Posterior cingulate gyrus (tissue), 11 donors: ENCODE data around the gene PFKL.

Experiments used
- DNase-seq, 10 donors: peaks; one replicate each; pipeline versions ENCODE4 v3.0.0 to v3.0.0-alpha.2; 2020 to 2021; ENCODE audit warnings: mixed read lengths in 3 of 10
- intact Hi-C: fragments of 100-400 bp; cut with DNase I; formaldehyde crosslinking; loops from one replicate; pipeline ENCODE4 v1.15.1; 2023

The PFKL gene

DNA sequence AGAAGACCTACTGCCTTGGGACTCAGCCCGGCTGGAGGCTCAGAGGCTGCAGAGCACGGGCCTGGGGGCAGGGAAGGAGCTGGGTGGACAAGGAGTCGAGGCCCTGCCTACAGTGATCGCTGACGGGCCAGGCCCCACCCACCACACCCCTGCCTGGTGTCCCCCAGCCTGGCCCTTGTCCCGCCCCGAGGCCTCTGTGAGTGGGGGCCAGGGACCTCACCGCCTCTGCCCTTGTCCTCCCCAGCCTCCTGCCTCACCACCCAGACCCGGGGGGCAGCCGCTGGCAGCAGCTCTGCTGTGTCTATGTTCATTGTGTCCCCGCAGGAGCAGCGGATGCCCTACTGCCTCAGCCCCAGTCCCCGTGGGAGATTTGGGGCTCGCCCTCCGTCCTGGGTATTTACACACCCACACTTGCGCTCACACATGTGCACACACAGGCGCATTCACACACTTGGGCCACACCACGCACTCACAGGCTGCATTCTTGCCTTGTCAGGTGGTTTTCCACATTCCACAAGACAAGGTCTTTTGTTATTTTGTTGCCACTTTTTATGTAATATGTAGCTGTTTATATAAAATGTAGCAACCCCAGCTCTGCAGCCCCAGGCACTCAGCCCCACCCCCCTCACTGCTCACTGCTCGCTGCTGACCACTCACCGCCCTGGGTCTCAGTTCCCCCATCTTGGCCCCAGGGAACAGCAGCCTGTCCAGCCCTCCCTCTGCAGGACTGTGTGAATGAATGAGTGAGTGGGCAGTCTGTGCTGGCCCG, 7.3 kb downstream of the PFKL start:
- DNase-seq, result no peak
- intact Hi-C loops, result no loop called here

DNA sequence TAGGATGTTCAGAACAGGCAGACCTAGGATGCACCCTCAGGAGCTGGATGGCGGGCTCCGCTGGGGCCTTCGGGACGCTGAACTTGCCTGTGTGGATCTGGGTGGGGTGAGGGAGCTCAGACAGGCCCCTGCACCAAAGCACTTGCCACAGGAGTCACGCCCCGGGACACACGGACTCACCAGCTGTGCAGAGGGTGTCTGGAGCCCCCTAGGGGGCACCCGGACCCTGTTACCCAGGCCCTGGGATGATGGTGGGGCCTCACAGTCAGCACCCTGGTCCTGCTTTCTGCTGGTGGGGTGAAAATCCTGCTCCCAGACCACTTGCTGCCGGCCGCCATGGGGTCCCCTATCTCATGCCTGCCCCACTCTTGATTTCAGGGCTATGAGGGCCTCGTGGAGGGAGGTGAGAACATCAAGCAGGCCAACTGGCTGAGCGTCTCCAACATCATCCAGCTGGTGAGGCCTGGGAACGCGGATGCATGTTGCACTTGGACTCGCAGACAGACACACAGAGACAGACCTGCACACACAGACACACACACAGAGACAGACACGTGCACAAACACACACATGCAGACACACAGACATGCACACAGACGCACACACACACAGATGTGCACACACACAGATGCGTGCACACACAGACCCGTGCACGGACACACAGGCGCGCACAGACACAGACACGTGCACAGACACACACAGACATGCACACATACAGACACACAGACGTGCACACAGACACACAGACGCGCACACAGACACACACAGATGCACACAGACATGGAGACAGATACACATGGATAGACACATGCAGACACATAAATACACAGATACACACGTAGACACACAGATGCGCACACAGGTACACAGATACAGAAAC, 11.0 kb downstream of the PFKL start:
- intact Hi-C loops, result no loop called here
- no peak for DNase-seq

DNA sequence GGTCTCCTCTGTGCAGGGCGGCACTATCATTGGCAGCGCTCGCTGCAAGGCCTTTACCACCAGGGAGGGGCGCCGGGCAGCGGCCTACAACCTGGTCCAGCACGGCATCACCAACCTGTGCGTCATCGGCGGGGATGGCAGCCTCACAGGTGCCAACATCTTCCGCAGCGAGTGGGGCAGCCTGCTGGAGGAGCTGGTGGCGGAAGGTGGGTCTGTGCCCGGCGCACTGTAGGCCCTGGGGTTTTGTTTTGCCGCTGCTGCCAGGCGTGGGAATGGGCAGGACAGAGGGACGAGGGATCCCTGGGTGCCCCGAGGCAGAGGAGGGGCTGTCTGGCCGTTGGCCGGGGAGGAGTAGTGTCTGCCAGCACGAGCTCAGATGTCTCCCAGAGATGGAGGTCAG, 12.2 kb downstream of the PFKL start:
- intact Hi-C loops, result no loop called here
- DNase-seq, result no peak

DNA sequence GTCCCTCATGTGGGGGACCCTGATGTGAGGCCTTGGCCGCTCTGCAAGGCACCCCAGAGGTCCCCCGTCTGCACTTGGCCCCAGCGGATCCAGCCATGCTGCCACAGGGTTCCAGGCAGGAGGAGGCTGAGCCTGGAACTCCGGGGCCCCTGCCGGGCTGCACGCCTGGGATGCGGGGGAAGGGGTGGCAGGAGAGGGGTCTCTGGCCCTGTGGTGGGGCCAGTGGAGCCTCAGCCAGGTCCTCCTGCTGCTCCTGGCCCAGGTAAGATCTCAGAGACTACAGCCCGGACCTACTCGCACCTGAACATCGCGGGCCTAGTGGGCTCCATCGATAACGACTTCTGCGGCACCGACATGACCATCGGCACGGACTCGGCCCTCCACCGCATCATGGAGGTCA, 12.9 kb downstream of the PFKL start:
- DNase-seq, result no peak
- intact Hi-C loops, result no loop called here

DNA sequence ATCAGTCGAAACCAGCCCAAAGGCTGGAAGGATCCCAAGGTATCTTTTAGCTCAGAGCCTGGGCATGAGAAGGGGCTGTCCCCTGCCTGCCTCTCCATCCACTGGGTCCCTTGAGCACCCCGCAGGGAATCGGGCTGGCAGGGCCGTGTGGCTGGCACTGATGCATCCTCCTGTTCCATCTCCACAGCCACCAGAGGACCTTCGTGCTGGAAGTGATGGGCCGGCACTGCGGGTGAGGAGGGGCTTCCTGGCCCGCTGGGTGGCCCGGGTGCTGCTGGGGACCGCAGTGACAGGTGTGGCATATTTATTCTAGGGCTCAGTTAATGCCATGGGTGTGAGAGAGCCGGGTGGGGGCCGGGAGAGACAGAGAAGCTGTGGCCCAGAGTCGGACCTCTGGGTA, 13.6 kb downstream of the PFKL start:
- DNase-seq, result no peak
- intact Hi-C loops, result no loop called here

DNA sequence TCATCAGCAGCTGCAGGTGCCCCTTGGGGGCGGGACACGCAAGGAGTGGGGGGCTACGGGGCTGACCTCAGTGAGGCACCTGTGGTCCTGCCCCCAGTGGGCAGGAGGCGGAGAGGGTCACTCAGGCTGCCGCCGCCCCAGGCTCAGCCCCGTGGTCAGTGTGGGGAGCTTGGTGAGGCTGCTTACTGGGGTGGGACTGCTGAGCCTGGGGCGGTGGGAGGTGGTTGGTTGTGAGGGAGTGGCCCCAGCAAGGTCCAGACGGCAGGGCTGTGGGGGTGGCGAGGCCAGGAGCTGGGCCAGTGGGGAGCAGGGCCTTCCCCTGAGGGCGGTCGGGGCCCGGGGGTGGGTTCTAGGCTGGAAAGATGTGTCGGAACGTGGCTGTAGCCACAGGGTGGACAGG, 14.3 kb downstream of the PFKL start:
- intact Hi-C loops, result no loop called here
- DNase-seq, result no peak

DNA sequence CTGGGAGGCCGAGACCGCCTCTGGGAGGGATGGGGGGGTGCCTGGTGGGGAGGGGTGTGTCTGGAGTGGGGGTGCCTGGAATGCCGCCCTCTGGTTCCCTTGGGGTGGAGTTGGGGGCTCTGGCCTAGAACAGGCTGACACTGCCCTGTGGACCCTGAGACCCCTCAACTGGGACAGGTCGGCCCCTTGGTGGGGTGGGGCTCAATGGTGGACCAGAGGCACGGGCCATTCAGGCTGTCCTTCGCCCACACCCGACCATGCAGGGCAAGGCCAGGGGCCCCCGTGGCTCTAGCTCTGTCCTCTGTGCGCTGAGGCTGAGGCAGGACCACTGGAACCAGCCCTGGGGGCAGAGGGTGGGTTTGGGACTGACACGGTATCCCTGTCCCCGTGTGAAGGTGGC, 14.7 kb downstream of the PFKL start:
- DNase-seq, result no peak
- intact Hi-C loops, result no loop called here

DNA sequence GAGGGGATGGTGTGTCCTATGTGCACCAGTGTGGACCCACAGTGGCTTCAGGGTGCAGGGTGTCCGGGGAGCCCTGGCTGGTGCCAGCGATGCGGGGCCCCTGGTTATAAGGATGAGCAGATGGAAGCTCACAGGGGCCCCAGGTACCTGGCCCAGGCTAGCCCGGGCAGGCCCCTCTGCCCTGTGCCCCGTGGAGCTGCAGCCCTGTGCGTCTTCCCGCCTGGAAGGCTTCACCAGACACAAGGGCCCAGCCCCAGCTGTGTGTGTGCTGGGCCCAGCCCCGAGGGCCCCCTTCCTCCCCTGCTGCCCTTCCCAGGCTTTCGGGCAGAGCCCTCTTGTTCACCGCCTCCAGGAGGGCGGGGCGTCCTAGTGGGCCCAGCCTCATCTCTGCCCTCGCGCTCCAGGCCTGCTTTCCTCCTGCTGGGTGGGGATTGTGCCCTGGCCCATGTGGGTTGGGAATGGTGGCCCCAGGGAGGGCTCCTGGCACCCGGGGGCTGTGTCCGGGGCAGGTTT, 15.9 kb downstream of the PFKL start:
- intact Hi-C loops, result no loop called here
- no peak for DNase-seq

DNA sequence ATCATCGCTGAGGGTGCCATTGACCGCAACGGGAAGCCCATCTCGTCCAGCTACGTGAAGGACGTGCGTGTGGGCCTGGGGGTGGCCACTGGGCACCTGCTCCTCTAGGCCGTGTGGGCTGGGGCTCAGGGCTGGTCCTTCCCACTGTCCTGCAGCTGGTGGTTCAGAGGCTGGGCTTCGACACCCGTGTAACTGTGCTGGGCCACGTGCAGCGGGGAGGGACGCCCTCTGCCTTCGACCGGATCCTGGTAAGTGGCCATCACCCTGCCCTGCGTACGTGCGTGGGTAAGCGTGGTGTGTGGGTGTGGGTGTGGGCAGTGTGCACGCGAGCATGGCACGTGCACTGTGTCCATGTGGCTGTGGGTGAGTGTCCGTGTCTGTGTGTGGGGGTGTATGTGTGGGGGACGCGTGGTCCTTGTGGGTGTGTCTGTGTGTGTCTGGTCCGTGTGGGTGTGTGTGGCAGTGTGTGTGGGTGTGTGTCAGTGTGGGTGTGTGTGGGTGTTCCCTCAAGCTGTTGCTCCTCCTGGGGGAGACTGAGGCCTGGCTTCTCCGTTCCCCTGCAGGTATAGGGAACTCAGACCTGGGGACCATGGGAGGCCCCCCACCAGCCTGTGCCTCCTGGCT, 16.5 kb downstream of the PFKL start:
- DNase-seq, result no peak
- intact Hi-C loops, result no loop called here

DNA sequence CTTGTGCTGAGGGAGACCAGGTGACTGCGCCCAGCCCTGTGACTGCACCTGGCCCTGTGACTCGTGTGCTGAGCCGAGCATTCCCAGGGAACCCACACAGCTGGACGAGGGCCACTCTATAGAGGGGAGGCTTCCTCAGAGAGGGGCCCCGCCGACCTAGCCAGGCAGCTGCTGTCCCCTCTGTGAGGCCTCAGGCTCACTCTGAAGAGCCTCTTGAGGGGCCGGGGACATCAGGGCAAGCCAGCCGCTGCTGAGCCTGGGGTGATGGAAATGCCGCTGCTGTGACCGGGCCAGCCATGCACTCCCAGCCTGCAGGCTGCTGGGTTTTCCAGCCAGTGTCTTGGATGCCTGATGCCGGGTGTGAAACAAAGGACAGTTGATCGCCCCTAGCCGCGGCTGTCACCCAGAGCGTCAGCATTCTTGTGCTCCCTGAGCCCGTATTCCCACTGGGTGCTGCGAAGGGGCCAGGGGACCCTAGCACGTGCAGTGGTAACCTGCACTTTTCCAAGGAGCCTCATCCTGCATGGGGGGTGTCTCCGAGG, 17.5 kb downstream of the PFKL start:
- DNase-seq, result peak in 3 of 10 donors; percentile 52 to 94 (median 68)
- intact Hi-C loops, result no loop called here

DNA sequence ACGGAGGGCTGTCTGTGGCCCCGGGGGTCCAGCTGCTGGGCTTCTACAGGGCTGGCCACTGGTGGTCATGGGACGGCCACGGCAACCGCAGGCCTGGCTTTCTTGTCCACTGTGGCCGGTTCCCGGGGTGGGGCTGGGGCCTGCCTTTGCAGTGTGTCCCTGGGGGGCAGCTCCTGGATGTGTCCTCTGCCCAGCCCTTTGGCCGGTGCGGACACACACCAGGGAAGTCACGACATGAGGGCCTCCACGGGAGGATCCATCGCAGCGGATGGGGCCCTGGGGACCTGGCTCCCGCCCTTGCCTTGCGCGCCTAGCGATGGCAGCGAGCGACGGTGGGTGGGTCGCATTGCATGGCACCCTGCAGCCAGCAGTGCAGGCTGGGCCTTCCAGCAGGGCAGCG, 18.0 kb downstream of the PFKL start:
- no peak for DNase-seq
- intact Hi-C loops, result no loop called here

DNA sequence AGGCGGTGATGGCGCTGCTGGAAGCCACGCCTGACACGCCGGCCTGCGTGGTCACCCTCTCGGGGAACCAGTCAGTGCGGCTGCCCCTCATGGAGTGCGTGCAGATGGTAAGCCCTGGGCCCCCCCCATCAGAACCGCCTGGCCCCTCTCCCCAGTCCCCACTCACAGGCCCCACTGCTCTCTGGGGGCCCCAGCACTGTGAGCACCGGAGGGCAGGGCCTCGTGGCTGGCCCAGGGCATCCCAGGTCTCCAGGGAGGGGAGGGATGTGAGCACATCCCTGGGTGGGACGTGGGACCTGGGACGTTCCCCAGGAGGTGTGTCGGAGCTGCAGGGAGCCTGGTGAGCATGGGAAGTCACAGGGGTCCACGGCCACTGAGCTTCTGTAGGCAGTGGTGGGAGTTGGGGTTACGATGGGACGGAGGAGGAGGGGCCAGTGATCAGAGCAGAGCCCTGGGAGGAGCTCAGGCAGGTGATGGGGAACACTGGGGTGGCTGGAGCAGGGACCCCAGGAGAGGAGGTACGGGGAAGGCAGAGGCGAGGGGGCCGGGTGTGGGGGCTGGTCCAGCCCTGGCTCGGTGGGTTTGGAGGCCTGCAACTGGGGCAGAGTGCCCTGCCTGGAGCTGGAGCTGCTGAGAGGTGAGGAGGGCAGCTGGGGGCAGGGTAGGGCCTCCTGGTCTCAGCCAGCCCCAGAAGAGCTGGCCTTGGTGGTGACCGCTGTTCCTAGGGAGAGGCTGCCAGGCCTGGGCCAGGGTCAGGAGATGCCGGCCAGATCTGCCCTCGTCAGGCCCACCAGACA, 18.8 kb downstream of the PFKL start:
- no peak for DNase-seq
- intact Hi-C loops, result no loop called here

DNA sequence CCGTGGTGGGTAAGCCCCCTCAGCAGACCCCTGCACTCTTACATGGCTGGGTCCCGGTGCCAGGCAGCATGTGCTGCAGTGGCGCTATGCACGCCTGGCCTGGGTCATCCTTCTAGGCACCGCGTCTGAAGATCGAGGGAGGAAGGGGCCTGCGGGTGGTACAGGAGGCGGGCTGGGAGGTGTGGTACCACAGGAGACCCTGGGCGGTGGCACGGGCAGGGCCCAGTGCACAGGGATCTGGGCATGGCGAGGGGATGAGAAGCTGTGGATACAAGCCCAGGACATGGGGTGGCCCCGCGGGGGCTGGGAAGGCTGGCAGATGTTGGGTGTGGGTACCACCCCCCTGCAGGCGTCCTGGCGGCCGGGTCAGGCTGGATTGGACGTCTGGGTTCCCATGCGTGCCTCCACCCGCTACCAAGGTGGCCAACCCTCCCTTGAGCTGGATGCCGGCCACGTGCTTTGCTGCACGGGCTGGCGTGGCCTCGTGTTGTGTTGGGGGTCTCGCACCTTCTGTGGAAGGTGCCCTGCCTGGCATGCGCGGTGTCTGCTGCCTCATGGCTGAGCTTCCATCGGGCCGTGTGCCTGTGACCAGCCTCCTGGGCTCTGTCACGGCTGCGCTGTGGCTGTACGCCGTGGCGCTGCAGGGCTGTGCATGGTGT, 19.7 kb downstream of the PFKL start:
- no peak for DNase-seq
- intact Hi-C loops, result loop anchor here (2.0 kb wide), 1 partner anchor 45 kb away; no protein-coding TSS in a partner anchor

DNA sequence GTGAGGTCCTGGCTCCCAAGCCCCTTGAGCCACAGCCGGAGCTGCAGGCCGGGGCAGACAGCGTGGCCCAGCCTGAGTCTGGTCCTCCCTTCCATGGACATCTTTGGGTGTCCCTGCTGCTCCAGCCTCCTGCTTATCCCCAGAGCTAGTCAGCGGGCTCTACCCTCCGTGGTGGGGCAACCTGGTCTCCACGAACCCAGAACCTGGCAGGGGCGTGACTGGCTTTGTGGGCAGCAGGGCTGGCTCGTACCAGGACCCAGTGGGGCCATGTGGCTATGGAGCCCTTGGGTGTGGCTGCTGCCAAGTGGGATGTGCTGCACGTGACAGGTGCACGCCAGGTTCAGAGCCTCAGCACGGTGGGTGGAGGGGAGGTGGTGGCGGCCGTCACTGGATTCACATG, 21.0 kb downstream of the PFKL start:
- intact Hi-C loops, result loop anchor here (2.0 kb wide), 1 partner anchor 46 kb away; no protein-coding TSS in a partner anchor
- DNase-seq, result no peak

DNA sequence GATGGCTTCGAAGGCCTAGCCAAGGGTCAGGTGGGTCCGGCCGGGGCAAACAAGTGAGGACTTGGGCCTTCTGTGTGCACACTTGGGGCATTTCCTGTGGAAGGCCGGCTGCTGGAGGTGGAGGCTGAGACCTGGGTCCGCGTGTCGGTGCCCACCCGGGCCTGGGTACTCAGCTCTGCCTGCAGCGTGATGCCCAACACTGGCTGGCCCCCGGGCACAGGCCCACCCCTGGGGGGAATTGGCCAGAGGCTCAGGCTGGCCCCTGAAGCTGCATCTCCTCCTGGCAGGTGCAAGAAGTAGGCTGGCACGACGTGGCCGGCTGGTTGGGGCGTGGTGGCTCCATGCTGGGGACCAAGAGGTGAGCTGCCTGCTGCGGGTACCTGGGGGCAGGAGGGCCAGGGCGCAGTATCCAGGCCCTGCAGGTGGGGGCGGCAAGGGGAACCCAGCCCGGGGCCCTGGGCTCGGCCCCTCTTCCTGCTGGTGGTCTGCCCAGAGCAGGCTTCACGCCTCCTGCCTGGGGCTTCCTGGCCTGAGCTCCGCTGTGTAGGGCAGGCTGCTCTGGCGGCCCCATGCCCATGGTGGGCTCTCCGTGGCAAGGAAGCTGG, 22.1 kb downstream of the PFKL start:
- DNase-seq, result no peak
- intact Hi-C loops, result loop anchor here (2.0 kb wide), 1 partner anchor 47 kb away; no protein-coding TSS in a partner anchor

DNA sequence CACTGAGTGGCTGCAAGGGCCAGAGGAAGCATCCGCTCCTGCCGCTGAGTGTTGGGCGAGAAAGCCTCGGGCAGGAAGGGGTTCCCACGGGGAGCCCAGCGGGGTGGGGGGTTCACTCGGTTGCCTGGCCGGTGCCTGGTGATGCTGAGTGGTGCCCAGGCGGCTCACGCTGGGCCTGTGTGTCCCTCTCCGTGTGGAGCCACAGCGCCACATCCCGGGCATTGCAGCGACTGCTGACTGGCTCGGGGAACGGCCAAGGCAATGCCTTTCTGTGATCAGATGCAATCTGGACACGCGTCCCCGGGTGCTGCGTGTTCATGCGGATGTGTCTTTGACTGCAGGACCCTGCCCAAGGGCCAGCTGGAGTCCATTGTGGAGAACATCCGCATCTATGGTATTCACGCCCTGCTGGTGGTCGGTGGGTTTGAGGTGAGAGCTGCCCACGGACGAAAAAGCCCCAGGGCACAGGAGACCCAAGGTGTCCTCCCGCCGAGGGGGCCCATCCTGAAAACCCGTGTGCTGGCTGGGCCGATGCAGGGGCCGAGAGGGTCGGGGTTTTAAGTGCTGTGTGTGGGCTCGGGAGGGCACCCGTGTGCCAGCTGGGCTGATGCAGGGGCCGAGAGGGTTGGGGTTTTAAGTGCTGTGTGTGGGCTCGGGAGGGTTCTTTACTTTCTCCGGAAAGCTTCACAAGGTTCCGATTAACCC, 22.9 kb downstream of the PFKL start:
- intact Hi-C loops, result no loop called here
- no peak for DNase-seq

DNA sequence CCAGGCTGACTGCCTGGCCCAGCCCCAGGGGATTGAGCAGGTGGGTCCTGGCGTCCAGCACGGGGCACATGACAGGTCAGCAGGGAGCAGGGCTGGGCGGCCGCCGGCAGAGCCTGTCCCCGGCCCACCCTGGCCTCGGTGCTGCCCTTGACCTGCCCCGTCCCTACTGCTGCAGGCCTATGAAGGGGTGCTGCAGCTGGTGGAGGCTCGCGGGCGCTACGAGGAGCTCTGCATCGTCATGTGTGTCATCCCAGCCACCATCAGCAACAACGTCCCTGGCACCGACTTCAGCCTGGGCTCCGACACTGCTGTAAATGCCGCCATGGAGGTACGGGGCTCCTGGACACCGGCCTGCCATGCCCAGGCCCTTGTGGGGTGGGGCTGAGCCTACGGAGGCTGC, 23.7 kb downstream of the PFKL start:
- no peak for DNase-seq
- intact Hi-C loops, result no loop called here

DNA sequence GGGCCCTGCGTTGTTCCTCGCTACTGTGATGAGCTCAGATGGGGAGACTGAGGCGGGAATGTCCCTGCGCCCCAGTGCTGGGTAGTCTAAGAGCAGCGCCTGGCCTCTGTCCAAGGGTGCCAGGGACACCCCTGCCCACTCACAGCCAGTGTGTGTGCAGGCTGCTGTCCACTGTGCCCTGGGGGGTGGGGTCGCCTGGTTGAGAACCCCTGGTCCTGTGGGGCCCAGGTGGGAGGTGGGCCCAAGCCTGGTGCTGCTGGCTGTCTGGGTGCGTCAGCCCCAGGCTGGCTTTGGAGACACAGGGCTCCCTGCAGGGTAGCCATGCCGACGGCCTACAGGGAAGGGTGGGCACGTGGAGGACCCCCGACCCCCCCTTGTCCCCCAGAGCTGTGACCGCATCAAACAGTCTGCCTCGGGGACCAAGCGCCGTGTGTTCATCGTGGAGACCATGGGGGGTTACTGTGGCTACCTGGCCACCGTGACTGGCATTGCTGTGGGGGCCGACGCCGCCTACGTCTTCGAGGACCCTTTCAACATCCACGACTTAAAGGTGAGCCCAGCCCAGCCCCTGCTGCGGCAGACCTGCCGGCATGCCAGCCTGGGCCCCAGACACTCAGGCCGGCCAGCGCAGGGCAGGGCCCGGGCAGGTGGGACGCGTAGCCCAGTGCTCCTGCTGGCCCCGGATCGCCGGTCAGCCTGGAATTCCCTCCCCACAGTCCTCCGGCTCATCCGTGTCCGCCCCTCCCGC, 24.4 kb downstream of the PFKL start:
- DNase-seq, result no peak
- intact Hi-C loops, result no loop called here
